Endothelial cell (in vitro differentiated cells): ENCODE measurements around the gene SSRP1. TPM values are rescaled to one million over a fixed set of nuclear protein-coding genes. Genes with fewer than 3 reads are reported as not detected.

Experiments used
- DNase-seq: peaks from one replicate; pipeline ENCODE4 v3.0.0; 2021; ENCODE audit warnings: low spot score
- H3K27ac Mint-ChIP-seq: one replicate; pipeline ENCODE4 v1.8.0; 2021; ENCODE audit warnings: mixed read lengths, inconsistent platforms; ENCODE audit not compliant: unreplicated experiment
- H3K27me3 Mint-ChIP-seq: one replicate; pipeline ENCODE4 v1.8.0; 2021; ENCODE audit warnings: mild to moderate bottlenecking, moderate library complexity, mixed read lengths, inconsistent platforms; ENCODE audit not compliant: unreplicated experiment
- H3K36me3 Mint-ChIP-seq: one replicate; pipeline ENCODE4 v1.8.0; 2021; ENCODE audit warnings: mild to moderate bottlenecking, low read depth, mixed read lengths, inconsistent platforms; ENCODE audit not compliant: unreplicated experiment
- H3K4me1 Mint-ChIP-seq: one replicate; pipeline ENCODE4 v1.8.0; 2021; ENCODE audit warnings: mild to moderate bottlenecking, mixed read lengths, inconsistent platforms; ENCODE audit not compliant: unreplicated experiment
- H3K4me3 Mint-ChIP-seq: one replicate; pipeline ENCODE4 v1.8.0; 2021; ENCODE audit warnings: mild to moderate bottlenecking, mixed read lengths, inconsistent platforms; ENCODE audit not compliant: unreplicated experiment
- H3K9me3 Mint-ChIP-seq: one replicate; pipeline ENCODE4 v1.8.0; 2021; ENCODE audit warnings: mixed read lengths, inconsistent platforms; ENCODE audit not compliant: unreplicated experiment
- total RNA-seq: library from RNA; stranded (reverse); fragmentation: NEBNext Ultra II Directional; extraction: Animal tissue kit (Norgen Biotek cat#: 25700); gene quantifications from one replicate; pipeline ENCODE4 v1.2.1, GENCODE V29; 2021; ENCODE audit not compliant: unreplicated experiment
- TF ChIP-seq, protein P1 (sequence below): fragments of 200-600 bp; sonication (generic); IDR thresholded peaks from one replicate; pipeline ENCODE4 v1.5.0; 2021; ENCODE audit warnings: antibody characterized with exemption; ENCODE audit not compliant: unreplicated experiment

SSRP1 gene
- total RNA-seq, 1 donor from 2014 or later, result 134 TPM

DNA sequence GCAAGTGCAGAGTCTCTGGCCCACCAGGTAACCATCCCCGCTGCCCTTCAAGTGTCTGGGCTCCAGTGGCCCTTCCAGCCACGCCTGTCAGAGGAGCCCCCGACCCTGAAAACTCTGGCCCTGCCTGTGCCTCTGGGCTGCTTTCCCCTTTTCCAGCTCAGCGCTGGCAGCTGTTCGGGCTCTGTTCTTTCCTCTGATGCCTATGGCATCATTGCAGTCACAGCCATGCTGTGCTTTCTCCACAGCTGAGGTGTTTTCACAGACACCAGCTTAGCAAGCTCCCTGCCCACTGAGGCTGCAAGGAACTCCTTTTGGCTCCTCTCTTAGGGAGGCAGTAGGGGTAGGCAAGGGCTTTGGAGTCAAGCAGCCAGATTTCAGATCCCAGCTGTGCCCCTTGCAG, 23.7 kb upstream of the SSRP1 start:
- Mint-ChIP-seq H3K4me1 (no peaks in the 10 kb centered on the region), H3K27ac (no peak overlapping the region), H3K4me3 (no peak overlapping the region), H3K27me3 (peaks cover 6% of the 10 kb centered on the region), H3K36me3 (no peaks in the 10 kb centered on the region), H3K9me3 (no peaks in the 10 kb centered on the region)
- TF ChIP-seq, protein P1, sequence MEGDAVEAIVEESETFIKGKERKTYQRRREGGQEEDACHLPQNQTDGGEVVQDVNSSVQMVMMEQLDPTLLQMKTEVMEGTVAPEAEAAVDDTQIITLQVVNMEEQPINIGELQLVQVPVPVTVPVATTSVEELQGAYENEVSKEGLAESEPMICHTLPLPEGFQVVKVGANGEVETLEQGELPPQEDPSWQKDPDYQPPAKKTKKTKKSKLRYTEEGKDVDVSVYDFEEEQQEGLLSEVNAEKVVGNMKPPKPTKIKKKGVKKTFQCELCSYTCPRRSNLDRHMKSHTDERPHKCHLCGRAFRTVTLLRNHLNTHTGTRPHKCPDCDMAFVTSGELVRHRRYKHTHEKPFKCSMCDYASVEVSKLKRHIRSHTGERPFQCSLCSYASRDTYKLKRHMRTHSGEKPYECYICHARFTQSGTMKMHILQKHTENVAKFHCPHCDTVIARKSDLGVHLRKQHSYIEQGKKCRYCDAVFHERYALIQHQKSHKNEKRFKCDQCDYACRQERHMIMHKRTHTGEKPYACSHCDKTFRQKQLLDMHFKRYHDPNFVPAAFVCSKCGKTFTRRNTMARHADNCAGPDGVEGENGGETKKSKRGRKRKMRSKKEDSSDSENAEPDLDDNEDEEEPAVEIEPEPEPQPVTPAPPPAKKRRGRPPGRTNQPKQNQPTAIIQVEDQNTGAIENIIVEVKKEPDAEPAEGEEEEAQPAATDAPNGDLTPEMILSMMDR, result no peak
- no peak for DNase-seq

DNA sequence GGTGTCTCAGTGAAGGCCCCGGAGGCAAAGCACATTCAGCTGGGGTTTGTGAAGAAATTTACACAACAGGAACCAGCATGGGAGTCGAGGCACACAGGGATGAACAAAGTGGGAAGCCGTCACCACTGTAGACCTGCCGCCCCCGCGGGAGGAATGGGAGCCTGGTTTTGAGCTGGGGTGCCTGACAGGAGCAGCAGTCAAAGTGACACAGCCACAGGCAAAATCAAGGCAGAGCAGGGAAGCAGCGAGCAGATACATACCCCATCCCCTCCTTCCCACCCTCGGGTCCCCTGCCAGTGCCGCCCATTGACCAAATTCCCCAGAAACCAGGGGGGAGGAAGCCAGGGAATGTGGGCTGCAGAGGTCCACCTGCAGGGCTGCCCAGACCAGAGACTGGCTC, 23.3 kb upstream of the SSRP1 start:
- no peak for DNase-seq
- TF ChIP-seq, protein P1, result no peak
- no peaks in the 10 kb centered on the region for H3K36me3 Mint-ChIP-seq
- H3K9me3 Mint-ChIP-seq, result no peaks in the 10 kb centered on the region
- H3K4me3 Mint-ChIP-seq, result no peak overlapping the region
- H3K27ac Mint-ChIP-seq, result no peak overlapping the region
- no peaks in the 10 kb centered on the region for H3K4me1 Mint-ChIP-seq
- peaks cover 5% of the 10 kb centered on the region for H3K27me3 Mint-ChIP-seq

DNA sequence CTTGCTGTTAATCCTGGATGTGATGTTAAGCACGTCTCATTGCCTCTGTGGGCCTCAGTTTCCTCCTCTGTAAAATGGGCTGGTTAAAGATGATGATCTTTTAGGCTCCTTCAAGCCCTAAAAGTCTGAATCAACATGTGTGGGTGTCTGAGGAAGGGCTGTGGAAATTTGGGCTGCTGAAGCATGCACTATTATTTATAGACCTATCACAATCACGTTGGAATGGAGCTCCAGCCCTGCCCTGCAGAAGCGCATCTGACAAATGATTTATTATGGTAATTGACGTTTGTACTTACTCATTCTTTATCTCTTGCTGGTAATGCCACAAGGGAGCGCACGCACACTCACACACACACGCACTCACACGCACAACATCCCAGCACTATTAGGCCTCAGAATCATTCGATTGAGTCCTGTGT, 22.9 kb upstream of the SSRP1 start:
- Mint-ChIP-seq H3K36me3 (no peaks in the 10 kb centered on the region), H3K9me3 (no peaks in the 10 kb centered on the region), H3K27ac (no peak overlapping the region), H3K27me3 (peaks cover 6% of the 10 kb centered on the region), H3K4me1 (no peaks in the 10 kb centered on the region), H3K4me3 (no peak overlapping the region)
- no peak for DNase-seq
- TF ChIP-seq, protein P1, result no peak

DNA sequence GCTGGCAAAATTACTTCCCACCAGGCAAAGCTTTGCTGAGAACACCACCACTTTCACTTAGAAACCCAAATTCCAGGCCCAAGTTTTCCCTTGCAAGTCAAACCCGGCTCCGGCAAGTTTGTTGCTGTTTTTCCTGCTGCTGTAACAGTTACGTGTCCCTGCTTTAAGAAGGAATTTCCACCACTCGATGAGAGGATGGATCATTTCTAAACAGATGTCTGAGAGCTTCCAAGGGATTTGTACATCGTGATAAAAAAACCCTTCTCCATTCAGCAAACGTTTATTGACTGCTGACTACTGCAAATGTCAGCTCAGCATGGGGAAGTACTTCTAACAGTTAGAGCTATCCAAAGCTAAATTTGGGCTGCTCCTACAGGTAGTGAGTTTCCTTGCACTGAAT, 22.2 kb upstream of the SSRP1 start:
- Mint-ChIP-seq H3K4me3 (no peak overlapping the region), H3K27me3 (peaks cover 5% of the 10 kb centered on the region), H3K4me1 (no peaks in the 10 kb centered on the region), H3K36me3 (no peaks in the 10 kb centered on the region), H3K27ac (no peak overlapping the region), H3K9me3 (no peaks in the 10 kb centered on the region)
- no peak for DNase-seq
- TF ChIP-seq, protein P1, result no peak

DNA sequence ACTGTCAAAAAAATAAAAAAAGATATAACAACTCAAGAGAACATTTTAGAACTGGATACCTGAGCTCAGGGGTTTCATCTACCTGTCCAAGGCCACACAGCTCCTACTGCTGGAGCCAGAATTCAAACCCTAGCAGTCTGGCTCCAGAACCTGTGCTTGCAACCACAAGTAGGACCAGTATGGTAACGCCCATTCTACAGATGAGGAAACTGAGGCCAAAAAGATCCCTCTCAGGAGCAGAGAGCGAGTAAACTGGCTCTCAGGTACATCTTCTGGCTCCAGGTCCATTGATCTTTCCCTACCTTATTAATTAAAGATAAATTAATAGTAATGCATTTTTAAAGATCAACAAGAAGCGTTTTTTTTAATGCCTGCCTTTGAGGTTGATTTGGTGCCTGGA, 21.6 kb upstream of the SSRP1 start:
- Mint-ChIP-seq H3K27me3 (peaks cover 5% of the 10 kb centered on the region), H3K36me3 (no peaks in the 10 kb centered on the region), H3K9me3 (no peaks in the 10 kb centered on the region), H3K27ac (no peak overlapping the region), H3K4me3 (no peak overlapping the region), H3K4me1 (no peaks in the 10 kb centered on the region)
- TF ChIP-seq, protein P1, result no peak
- DNase-seq, result no peak
